ENCODE data around the gene SBNO2.

The SBNO2 gene

DNA sequence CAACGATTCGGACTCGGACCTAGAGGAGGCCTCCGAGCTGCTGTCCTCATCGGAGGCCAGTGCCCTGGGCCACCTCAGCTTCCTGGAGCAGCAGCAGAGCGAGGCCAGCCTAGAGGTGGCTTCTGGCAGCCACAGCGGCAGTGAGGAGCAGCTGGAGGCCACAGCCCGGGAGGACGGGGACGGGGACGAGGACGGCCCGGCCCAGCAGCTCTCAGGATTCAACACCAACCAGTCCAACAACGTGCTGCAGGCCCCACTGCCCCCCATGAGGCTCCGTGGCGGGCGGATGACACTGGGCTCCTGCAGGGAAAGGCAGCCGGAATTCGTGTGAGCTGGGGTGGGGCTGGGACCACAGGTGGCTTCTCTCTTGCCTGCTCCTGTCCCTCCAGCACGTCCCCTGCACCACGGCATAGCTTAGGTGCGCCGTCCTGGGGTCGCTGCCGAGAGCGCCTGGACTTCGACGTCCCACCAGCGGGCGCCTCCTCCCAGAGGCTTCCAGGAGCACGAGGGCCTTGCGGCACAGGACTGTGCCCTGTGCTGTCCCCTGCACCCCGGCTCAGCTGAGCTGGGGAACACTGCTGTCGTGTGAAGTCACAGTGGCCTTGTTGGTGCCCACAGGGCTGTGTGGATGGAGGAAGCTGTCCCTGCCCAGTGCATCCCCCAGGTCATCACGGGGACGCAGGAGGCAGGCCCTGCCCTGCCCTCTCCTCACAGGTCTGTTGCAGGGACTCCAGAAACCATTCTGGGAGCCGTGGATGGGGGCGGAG is 88.2 kb downstream of the SBNO2 start:
- no peak for DNase-seq

DNA sequence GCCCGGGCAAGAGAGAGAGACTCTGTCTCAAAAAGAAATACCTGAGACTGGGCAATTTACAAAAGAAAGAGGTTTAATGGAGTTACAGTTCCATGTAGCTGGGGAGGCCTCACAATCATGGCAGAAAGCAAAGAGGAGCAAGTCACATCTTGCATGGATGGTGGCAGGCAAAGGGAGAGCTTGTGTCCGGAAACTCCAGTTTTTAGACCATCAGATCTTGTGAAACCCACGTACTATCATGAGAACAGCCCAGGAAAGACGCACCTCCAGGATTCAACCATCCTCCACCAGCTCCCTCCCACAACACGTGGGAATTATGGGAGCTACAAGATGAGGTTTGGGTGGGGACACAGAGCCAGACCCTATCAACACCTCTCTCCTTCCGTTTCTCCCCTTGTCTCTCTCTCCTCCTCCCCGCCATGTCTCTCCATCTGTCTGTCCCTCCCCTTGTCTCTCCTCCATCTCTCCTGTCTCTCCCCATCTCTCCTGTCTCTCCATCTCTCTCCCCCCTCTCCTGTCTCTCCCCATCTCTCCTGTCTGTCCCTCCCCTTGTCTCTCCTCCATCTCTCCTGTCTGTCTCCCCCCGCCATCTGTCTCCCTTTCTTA is 88.9 kb downstream of the SBNO2 start:
- DNase-seq: no peak

DNA sequence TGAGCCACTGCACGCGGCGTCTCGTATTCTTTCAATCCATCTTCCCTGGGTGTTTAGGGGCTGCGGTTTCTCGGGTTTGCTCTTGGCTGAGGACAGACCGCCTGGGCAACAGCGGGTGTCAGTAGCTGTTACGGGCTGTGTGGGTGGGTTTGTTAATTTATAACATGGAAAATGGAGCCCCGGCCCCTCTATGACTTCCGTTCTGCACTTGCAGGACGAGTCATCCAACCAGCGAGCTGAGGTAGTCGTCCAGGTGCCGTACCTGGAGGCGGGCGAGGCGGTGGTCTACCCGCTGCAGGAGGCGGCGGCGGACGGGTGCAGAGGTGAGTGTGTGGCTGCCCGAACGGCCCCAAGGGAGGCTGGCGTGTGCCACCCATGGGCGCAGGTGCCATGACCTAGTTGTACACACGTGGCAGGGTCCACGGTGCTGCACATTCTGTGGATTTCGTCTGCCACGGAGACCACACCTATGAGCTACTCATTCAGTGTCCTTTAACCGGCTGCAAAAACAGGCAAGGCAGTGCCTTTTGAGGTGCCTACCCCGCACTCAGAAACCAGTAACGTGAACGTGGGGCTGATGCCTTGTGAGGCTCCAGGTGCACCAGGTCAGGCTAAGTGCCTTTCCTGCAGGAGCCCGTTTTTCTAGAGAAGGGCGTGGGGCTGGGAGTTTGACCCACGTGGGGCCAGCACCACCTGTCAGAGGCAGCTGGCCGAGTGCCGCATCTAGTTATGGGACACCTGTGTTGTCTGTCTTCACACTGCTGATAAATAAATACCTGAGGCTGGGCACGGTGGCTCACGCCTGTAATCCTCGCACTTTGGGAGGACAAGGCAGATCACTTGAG is 89.8 kb downstream of the SBNO2 start:
- DNase-seq: no peak

DNA sequence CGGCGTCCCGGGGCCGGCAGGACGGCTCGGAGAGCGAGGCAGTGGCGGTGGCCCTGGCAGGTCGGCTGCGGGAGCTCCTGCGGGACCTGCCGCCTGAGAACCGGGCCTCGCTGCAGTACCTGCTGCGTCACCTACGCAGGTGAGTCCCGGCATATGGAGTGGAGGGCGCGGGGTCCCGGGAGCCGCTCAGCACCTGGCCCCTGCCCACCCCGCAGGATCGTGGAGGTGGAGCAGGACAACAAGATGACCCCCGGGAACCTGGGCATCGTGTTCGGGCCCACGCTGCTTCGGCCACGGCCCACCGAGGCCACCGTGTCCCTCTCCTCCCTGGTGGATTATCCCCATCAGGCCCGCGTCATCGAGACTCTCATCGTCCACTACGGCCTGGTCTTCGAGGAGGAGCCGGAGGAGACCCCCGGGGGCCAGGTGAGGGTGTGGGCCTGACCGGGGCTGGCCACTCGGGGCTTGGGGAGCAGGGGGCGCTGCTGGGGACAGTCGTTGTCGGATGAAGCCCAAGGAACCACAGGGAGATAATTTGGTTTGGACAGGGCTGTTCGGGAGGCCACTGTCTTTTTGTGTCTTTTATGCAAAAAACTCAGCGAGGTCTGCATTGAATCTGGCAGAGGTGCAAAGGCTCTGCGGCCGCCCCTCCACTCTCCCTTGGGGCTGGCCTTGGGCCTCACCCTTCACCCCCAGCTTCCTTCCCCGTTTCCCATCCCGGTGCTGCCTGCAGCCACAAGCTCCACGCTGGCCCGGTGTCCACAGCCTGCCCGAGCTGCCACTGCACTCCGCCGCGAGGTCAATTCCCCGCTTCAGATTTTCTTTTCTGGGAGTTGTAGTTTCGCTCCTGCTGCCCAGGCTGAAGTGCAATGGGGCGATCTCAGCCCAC is 90.9 kb downstream of the SBNO2 start:
- no peak for DNase-seq

DNA sequence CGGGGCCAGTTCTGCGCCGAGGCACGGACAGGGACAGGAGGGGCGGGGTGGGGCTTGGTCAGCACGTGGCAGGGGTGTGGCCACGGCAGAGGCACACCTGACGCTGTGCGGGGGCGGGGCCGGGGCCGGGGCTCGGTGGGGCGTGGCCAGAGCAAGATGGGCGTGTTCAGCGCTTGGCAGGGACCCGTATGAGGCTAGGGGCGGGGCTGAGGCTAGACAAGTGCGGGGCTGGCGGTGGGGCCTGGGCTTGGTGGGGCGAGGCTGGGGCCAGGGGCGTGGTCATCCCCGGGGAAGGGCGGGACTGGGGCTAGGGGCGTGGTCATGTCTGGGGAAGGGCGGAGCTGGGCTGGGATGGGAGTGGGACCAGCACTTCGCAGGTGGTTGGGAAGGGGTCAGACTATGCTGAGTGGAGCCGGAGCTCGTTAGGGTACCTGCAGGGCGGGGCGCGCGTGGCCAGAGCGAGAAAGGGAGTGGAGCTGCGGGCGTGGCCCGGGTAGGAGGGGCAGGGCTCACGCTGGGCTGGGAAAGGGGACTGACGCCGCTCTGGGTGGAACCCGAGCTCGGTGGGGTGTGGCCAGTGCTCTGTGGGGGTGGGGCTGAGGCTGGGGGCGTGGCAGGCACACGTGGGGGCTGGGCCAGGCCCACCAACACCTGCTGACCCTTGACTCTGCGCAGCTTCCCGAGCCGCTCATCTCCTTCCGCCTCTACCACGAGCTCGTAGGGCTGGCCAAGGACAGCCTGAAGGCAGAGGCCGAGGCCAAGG is 91.7 kb downstream of the SBNO2 start:
- no peak for DNase-seq

DNA sequence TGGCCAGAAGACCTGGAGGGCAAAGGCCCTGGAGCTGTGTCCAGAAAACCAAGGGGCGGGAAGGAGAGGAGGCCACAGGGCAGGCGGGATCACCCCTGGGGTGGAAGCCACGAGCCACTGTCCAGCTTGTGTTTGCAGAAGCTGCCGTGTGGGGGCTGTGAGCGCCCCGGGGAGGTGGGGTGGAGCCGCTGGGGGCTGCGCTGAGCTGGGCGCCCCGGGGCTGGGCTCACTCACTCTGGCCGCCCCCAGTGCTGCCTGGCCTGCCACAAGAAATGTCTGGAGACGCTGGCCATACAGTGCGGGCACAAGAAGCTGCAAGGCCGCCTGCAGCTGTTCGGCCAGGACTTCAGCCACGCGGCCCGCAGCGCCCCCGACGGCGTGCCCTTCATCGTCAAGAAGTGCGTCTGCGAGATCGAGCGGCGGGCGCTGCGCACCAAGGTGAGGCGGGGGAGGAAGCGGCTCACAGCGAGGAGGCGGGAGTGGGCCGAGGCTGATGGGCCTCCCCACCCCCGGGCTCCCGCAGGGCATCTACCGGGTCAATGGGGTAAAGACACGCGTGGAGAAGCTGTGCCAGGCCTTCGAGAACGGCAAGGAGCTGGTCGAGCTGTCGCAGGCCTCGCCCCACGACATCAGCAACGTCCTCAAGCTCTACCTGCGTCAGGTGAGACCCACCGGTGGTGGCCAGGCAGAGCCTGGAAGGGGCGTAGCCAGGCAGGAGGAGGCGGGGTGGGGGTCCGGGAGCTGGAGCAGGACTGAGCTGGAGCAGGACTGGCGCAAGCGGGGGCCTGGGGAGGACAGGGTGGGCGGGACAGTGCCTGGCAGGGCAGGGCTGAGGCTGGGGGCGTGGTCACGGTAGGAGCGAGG is 92.5 kb downstream of the SBNO2 start:
- no peak for DNase-seq

DNA sequence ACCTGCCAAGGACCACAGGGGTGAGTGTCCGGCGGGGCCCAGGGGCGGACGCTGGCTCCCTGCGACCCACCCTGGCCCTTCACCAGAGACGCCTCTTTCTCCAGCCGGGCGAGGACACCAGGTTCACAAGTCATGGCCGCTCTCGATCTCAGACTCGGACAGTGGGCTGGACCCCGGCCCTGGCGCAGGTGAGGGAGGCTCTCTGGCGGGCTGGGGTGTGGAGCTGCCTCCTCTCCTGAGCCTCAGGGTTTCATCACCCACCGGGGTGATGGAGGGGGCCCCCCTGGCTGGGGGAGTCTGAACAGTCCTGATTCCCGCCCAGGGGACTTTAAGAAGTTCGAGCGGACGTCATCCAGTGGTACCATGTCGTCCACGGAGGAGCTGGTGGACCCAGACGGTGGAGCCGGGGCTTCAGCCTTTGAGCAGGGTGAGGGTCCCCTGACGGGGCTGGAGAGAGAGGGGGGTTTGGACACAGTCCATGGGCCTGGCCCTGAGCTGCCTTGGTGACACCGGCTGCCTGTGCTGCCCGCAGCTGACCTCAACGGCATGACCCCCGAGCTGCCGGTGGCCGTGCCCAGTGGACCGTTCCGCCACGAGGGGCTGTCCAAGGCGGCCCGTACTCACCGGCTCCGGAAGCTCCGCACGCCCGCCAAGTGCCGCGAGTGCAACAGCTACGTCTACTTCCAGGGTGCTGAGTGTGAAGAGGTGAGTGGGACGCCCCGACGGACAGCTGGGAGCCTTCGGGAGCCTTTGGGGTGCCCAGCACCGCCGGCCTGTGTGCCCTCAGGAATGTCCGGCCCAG is 93.5 kb downstream of the SBNO2 start:
- DNase-seq: no peak

DNA sequence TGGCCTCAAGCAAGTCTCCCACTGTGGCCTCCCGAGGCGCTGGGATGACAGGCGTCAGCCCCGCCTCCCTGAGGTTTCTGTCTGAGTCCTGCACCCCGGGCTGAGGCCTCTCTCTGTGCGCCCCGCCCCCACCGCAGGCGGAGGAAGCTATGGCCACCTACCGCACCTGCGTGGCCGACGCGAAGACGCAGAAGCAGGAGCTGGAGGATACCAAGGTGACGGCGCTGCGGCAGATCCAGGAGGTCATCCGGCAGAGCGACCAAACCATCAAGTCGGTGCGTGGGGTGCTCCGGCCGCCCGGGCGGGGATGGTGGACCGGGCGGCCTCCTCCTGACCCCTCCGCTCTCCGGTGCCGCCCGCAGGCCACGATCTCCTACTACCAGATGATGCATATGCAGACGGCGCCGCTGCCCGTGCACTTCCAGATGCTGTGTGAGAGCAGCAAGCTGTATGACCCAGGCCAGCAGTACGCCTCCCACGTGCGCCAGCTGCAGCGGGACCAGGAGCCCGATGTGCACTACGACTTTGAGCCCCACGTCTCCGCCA is 94.4 kb downstream of the SBNO2 start:
- DNase-seq: no peak

DNA sequence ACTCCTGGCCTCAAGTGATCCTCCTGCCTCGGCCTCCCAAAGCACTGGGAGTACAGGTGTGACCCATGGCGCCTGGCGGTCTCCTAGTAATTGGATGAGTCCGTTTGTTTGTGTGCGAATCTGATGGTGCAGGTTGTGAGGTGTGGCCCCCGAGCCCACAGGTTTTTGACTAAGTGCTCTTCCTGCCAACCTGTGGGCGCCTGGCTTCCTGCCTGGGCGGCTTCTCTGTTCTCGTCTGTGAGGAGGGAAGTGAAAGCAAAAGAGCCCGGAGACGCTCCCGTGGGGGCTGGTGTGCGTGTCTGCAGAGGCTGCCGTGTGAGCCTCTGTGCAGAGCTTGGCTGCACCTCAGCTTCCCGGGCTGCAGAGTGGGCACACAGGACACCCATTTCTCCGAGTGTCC is 97.1 kb downstream of the SBNO2 start:
- DNase-seq: peak; percentile 83

DNA sequence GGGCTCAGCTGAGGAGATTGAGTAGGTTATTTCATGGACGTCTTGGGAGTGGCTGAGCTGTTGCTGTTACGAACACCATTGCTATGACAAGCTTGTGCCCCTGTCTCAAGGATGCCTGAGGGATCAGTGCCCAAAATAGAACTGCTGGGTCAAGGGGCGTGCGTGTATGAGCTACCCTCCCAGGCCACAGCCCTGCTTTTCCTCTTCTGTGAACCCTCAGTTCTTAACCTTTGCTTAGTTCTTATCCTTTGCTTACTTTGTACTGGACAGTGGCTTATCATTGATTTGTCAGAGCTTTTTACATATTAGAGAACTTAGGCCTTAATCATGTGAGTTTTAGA is 98.1 kb downstream of the SBNO2 start:
- DNase-seq: no peak

DNA sequence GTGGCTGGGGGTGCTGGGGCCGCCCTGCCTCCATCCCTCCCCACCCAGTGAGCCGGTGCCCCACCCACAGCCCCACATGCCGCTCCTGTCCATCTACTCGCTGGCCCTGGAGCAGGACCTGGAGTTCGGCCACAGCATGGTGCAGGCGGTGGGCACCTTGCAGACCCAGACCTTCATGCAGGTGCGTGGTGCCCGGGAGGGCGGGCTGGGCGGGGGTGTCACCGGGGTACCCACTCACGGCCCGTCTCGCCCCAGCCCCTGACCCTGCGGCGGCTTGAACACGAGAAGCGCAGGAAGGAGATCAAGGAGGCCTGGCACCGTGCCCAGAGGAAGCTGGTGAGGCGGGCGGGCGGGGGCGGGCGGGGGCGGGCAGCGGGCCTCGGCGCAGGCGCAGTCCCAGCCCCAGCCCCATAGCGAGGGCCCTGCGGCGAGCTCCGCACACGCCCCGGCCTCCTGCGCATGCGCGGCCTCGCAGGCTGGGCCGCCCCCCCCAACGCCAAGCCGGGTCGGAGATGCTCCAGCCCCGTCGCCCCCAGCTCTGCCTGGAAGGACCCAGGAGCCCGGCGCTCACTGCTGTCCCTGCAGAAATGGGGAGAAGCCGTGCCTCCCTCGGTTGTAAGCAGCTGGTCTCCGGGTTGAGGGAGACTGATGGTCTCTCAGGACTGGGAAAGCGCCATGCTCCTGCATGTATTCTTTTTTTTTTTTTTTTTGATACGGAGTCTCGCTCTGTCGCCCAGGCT is 99.4 kb downstream of the SBNO2 start:
- DNase-seq: no peak

DNA sequence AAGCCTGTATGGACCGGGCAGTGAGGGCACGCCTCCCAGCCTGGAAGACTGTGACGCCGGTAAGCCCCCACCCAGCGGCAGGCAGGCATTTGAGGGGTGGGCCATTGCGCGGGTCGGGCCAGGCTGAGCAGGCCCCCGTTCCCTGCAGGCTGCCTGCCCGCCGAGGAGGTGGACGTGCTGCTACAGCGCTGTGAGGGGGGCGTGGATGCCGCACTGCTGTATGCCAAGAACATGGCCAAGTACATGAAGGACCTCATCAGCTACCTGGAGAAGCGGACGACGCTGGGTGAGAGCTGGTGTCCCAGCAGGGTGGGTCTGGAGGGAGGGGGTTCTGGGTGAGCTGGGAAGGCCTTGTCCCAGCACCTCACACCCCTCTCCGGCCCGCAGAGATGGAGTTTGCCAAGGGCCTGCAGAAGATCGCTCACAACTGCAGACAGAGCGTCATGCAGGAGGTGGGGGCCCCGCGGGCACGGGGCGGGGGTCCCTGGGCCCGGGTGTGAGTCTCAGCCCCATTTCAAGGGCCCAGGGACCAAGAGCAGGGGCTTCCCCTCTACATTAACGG is 100.0 kb downstream of the SBNO2 start:
- no peak for DNase-seq

DNA sequence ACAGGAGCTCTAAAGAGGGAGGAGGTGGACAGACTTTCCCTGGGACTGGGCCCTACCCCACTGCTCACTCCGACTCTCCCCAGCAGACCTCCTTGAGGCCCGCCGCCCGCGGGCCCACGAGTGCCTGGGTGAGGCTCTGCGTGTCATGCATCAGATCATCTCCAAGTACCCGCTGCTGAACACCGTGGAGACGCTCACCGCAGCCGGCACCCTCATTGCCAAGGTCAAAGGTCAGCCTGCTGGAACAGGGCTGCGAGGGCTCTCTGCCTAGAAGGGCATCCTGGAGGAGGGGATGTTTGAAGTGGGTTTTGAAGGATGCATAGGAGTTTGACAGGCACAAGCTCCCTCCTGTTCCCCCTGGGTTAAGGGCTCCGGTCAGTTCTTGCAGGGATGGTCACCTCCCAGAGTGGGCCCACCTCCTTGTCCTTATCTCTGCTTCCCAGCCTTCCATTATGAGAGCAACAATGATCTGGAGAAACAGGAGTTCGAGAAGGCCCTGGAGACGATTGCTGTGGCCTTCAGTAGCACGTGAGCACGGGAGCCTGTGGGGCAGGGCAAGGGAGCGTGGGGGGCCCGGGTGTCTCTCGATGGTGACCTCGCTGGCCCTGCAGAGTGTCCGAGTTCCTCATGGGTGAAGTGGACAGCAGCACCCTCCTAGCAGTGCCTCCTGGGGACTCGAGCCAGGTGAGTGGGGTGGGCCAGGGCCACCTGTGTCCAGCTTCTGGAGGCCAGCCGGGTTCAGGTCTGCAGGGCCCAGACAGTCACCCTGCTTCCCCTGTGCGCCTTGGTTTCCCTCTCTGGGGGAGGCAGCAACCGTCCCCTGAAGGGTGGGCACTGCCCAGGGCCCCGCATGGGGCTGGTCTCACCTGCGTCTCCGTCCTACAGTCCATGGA is 100.8 kb downstream of the SBNO2 start:
- DNase-seq: no peak

DNA sequence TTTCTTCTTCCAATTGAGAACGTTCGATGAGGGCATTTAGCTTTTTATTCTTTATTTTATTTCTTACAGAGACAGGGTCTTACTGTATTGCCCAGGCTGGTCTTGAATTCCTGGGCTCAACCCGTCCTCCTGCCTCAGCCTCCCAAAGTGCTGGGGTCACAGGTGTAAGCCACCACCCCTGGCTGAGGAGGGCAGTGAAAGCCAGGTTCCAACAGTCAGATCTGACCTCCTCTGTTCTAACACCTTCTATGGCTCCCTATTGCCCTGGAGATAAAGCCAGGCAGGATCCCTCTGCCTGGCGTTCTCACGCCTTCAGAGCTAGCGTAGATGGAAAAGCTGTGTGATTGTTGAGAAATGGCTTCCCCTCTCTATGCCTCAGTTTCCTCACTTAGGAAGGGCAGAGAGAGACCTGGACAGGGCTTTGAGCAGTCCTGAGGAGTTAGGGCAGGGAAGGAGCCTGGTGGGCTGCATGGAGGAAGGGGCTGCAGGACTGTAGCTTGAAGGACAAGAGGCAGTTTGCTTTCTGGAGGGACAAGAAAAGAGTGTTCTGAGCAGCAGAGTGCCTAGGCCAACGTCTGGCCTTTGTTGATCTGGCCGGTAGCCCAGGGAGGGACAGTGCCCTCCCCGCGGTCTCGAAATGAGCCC is 101.6 kb downstream of the SBNO2 start:
- no peak for DNase-seq

DNA sequence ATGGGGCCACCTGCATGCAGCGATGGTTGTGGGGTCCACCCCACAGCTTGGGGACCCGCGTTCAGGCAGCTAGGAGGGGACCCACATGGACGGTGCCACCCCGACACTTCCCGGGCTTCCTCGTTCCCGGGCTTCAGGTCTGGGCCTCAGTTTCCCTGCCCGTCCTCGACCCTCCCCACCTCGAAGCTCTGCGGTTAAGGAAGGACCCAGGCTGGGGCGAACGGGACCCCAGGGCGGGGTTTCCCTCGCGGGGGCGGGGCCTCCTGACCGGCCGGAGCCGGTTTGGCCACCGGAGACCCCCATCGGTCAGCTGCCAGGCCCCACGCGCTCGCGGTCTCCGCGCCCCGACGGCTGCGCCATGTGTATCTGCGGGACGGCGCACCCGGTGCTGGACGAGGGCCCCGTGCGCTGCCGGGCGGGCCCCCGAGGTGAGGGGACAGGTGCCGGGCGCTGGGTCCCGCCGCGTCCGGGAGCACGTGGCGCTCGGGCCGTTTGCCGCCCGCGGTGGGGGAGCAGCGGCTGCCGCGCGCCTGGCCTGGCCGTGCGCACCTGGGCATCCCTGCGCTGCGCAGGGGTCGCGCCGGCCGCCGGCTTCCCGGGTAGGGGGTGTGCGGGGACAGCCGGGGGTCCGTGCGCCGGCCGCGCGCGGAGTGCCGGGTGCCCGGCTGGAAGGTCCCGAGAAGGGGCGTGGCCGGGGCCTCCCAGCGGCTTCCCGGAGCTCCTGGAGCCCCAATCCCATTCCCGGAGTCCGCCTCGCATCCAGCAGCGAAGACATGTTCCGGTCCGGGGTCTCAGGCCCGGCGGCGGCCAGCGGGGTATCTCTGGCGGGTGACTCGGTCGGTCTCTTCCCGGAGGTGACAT is 102.9 kb downstream of the SBNO2 start:
- no peak for DNase-seq

DNA sequence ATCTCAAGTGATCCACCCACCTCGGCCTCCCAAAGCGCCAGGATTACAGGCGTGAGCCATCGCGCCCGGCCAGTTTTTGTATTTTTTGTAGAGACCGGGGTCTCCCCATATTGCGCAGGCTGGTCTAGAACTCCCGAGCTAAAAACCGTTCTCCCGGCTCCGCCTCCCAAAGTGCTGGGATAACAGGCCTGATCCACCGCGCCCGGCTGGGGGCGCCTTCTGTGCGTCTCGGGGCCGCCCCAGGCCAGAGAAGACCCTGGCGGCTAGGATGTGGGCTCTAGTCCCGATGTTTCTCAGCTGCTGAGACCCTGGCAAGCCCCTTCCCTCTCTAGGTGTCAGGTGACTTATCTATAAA is 103.5 kb downstream of the SBNO2 start:
- DNase-seq: no peak
